ENCODE results near the gene MACROD2.

GRCh38 chr20:16036331-16036730 lies 2041.0 kb downstream of the MACROD2 start:
- TF ChIP-seq CTCF (IDR thresholded peaks at IDR 0.05) (no peak), ZFX (IDR thresholded peaks at IDR 0.05; ENCODE audit: borderline replicate concordance) (no peak)
